Stimulated activated CD8-positive, alpha-beta memory T cell treated with anti-CD3 and anti-CD28 coated beads, Interleukin-4, amount 100 ng/mL, for 4 hours (primary cell): ENCODE measurements around the gene RNF115.
A peak's percentile ranks its signal among the peaks of the same experiment; 100 is the strongest.
"Not testable (repeated sequence)": the region's sequence is repeated elsewhere in the genome, so short reads cannot be mapped to it uniquely, and the experiment has no call there.

Experiments used
- DNase-seq, 2 donors: peaks; one replicate each; pipeline ENCODE4 v3.0.0-alpha.2; 2020; ENCODE audit warnings: low read depth in 2 of 2, low spot score in 1 of 2

The RNF115 gene

DNA sequence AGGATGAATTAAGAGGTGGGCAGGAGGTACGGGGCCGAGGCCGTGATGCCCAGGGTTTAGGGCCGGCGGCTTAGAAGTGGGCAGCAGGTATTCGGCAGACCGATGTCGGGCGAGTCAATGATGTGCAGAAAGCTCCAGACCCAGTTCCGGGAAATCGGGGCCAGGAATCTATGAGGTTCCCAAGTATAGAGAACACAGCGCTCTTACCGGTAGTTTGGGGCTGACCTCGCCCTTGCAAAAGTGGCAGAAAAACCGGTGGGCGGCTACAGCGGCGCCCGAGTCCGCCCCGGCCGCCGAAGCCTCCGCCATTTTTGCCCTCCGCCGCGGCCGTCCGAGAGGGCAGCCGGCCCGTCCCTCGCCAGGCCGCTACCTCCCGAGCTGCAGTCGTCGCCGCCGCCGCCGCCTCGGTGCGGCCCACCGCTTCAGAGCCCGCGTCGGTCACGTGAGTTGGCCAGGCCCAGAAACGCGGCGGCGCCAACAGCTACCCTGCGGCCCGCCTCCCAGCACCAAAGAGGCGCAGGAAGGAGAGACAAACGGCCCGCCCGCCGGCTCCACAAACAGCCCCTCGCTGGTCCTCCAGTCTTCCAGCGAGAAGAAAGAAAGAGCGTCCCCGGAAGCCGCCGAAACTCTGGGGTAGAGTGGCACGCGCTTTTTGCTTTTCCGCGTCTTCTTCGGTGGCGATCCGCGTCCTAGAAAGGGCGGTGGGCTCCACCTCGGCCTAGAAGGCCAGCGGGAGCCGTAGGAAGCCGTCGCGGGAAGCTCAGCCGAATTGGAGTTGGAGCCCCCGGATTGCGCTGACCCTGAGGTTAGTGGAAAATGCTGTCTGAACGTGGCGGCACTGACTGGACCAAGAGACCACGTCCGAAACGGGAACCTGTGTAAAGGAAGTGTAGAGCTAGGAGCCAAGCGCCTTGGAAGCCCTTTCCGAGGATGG is at the start of gene RNF115, which contains the start of gene POLR3C:
TSS of gene RNF115 (minus strand) at position 531 of the 934 bp plus-strand sequence. CDS start at position 309, 222 bp downstream.
TSS of gene POLR3C (plus strand) at position 636 of the 934 bp plus-strand sequence. CDS start 1,577 bp downstream, outside the sequence.
- DNase-seq, result peak; percentile 60 to 71

DNA sequence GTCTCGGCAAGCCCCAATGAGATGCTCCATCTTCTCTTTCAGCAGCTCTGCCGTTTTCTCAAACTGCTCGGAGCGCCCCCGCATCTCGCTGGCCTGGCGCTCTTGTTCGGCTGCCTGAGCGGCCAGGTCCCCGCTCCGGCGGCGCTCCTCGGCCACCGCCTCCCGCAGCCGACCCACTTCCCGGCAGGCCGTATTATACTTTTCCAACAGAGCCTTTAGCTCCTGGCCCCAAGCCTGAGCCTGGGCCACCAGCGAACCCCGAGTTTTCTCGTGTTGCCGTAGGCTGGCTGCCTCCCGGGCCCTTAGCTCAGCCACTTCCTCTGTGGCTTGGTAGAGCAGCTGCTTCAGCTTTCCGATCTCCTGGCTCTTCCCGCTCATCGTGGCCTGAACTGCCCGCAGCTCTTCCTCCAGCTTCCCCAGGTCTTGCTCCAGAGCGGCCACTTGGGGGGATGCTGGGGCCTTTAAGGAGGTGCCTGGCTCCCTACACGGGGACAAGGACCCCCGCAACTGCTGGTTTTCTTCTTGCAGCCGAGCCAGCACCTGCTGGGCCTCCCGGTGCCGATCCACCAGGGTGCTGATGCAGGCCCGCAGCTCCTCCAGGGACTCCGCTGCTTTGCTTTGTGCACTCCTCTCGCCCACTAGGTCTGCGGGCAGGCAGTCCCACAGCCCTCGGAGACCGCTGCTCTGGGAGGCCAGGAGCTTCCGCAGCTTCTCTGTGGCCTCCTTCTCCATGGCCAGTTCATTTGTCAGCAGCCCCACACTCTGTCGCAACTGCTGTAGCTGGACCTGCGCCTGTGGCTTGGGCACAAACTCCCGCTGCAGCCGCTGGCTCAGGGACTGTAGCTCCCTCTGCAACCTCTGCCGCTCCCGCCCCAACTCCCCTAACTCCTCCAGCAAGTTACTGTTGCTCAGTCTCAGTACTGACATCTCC is 48.4 kb upstream of the RNF115 start:
- no peak for DNase-seq

- DNase-seq, result no peak
Observed at GRCh38 chr1:145868232-145868631, 44.3 kb upstream of the RNF115 start.

GRCh38 chr1:145863282-145864018 is 39.6 kb upstream of the RNF115 start:
- no peak for DNase-seq

- DNase-seq, result peak; percentile 48 to 64
Observed at GRCh38 chr1:145859491-145860023, 35.7 kb upstream of the RNF115 start.

GRCh38 chr1:145858901-145859490 is 35.1 kb upstream of the RNF115 start, which contains the start of gene PIAS3:
Gene PIAS3, minus strand, starts transcription at chr1:145859081. Its CDS starts 91 bp downstream, at chr1:145858990.
- peak; percentile 65 to 70 for DNase-seq

- DNase-seq, result peak in 1 of 2 donors; percentile 43
Observed at GRCh38 chr1:145858238-145858900, 34.5 kb upstream of the RNF115 start.

DNA sequence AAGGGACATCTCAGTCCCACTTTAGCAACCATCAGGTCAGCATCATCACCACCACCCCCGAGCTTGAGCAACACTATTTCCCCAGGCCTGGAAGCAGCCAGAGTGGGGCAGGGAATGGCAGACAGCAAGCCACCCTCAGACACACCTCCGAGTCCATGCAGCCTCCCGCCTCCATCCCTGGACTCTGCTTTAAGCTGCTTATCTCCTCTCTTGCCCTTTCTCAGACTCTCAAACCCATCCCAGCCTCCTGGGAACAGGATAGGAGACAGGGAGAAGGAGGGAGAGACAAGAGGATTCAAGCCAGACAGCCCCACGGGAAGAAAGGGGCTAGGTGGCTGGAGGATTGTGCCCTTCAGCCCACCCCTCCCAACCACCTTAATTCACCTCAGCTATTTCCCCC is 33.3 kb upstream of the RNF115 start:
- DNase-seq, result no peak

DNA sequence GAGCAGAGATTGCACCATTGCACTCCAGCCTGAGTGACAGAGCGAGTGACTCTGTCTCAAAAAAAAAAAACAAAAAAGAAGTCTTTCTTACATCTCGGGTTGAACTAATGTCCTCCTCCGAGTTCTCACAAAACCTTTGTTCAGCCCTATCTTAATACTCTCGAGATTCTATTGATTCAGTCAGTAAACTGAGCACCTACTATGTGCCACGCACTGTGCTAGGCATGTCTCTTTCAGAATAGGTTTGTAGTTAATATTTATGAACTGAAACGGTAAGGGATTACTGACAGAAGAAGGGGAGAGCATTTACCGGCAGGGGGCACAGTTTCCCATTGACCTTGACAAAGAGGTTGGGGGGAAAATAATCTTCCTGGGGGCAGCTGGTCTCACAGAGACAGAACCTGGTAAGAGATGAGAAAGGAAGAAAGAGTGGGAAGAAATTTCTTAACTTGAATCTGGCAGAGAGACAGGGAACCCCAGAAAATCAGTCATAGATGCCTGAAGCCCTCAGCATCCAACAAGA is 31.6 kb upstream of the RNF115 start:
- DNase-seq, result no peak

GRCh38 chr1:145849356-145850160 is 25.7 kb upstream of the RNF115 start:
- DNase-seq, result no peak

GRCh38 chr1:145847827-145848226 is 23.9 kb upstream of the RNF115 start:
- DNase-seq, result no peak

DNA sequence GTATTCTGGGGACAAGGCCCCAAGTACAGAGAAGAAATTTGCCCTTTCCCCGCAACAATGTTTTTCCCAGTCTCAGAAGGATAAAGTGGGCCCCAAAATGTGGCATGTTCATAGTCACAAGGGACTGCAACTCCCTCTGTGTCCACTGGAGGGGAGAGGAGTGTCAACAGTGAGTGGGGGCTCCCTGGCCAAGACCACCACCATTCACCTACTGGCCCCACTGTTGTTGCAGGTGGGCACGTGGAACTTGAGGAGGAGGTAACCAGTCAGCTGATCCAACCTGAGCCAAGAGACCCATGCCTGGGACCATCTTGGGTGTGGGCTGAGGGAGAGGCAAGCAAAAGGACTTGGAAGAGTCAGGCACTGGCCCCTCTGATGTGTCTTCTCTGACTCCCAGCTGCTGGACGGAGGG is 22.3 kb upstream of the RNF115 start:
- no peak for DNase-seq

- peak; percentile 53 to 58 for DNase-seq
Observed at GRCh38 chr1:145845514-145846161, 21.7 kb upstream of the RNF115 start, which contains the start of gene NUDT17. Gene NUDT17, plus strand, starts transcription at chr1:145845630. Its CDS starts 11 bp downstream, at chr1:145845641.

DNA sequence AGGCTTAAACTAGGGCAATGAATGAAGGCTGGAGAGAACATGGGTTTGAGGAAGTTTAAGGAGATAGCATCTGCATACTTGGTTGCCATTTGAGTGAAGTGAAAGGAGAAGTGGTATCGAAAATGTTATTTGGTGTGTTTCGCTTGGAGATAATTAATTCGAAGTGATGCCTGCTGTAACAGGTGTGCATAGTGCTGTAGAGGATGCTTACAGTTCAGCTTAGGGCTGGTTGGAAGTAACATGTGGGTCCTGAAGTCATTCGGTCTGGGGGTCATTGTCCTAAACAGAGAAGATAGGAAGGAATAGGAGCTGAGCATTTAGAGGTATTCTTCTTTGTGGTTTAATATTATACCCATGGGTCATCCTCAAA is 21.2 kb upstream of the RNF115 start:
- no peak for DNase-seq

- DNase-seq, result no peak
Observed at GRCh38 chr1:145843031-145843430, 19.1 kb upstream of the RNF115 start.

DNA sequence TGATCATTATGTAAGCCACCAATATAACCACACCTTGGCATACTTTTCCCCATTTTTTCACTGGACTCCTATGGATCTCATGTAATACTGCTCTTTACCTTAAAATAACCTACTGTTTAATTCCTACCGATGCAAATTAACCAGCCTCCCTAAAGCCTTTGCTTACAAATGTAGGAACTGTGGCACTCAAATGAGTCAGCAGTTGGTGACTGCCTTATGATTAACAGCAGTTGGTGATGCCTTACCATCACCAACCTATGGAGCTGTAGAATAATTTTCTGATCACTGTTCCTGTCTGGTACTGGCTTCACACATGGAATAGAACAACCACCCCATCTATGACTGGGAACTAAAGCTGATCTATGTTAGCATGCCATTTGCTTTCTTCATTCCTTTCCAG is 13.8 kb upstream of the RNF115 start:
- no peak for DNase-seq

DNA sequence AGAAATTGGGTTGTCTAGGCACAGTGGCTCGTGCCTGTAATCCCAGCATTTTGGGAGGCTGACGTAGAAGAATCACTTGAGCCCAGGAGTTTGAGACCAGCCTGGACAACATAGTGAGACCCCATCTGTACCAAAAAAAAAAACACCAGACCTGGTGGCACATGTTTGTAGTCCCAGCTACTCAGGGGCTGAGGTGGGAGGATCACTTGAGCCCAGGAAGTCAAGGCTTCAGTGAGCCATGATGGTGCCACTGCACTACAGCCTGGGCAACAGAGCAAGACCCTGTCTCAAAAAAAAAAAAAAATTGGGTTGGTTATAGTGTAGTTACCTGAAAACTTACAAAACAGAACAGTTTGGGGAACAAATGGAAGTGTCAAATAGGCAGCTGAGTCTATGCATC is 6.9 kb upstream of the RNF115 start:
- not testable (repeated sequence) for DNase-seq
